Measurements from ENCODE around the gene RBM44.

Gene RBM44

DNA sequence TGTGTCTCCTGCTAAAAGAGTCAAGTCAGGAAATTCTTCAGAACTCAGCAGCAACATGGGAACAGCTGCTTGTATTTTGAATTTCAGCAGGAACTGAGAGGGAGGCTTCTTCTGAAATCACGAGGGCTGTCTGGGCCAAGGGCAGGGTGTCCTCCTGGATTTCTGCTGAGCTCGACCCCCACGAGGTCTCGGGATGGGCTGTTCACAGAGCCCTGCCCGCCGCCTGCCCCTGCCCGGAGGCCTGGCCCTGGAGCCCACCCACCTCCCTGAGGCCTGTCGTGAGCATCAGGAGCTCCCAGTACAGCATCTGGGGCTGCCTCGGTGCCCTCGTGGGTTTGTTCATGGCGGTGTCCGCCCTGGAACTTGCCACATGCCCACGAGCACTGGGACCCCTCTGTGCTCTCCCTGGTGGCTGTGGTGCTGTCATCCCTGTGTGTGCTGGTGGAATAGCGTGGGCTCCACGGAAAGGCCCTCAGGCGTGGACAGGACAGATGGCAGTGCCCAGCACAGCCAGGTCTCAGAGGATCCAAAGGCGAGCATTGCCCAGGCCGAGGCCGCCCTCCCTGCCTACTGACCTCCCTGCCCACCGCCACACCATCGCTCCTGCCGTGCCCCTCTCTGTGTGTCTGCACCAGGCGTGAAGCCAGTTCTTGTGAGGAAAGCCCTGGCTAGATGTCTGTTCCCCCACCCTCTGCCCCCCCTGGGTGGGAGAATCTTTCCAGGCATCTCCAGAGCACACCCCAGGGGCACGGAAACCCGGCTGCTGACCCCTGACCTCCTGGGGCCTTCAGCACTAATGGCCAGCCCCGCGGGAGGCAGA, 86.7 kb downstream of the RBM44 start:
- no peak for DNase-seq (ENCODE audit: low read depth in 2 of 2)

- no peak for DNase-seq (ENCODE audit: low read depth in 2 of 2)
Measured at GRCh38 chr2:237885931-237886684, 87.5 kb downstream of the RBM44 start.

DNA sequence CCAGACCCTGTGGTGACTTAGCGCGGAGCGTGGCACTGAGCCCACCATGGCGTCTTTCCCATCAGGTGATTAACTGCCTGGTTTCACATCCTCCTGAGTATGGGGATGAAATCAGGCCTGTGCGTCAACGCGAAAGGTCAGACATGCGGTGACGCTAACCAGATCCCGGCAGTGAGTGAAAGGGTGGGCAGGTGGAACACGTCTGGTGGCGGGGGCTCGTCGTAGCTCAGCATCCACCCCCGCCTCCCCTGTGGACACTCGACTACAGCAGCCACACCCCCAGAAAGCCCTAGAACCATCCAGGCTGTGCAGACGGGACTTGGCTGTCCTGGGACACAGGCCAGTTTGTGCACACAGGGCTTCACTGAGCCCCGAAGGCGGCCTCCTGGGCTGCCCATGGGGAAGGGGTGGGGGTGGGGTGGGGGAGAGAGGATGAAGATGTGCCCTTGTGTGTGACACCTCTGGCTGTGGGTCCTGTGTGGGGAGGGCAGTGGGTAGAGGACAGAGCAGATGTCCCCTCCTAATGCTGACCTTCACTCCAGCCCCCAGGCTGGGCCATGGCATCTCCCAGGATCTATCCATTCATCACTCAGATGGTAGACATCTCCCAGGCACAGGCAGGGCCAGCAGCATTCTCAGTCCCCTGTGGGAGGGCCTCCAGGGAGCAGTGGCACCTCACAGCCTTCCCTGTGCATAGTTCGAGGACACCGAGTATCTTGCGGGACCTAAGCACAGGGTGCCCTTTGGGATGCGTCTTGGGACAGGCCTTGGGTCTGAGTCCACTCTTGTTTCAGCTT, 88.3 kb downstream of the RBM44 start:
- DNase-seq (ENCODE audit: low read depth in 2 of 2), result no peak

GRCh38 chr2:237888389-237888788, 89.8 kb downstream of the RBM44 start:
- no peak for DNase-seq (ENCODE audit: low read depth in 2 of 2)

DNA sequence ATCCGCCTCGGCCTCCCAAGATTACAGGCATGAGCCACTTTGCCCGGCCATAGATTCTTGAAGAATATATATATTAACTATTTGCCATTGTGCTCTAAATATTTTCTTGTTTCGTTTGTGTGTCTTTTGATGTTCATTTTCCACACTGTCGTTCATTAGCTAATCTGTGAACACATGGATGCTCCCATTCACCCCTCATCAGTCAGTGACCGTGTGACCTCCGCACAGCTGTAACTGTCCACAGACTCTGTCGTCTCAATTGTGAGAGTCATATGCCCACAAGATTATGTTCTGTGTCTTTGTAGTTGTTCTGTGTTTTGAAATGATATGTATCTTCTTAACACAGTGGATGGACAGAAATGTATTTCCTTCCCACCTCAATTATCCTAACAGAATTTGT, 90.4 kb downstream of the RBM44 start:
- DNase-seq (ENCODE audit: low read depth in 2 of 2), result no peak

- no peak for DNase-seq (ENCODE audit: low read depth in 2 of 2)
Measured at GRCh38 chr2:237889811-237890210, 91.2 kb downstream of the RBM44 start.

Measured in stimulated activated CD8-positive, alpha-beta memory T cell treated with anti-CD3 and anti-CD28 coated beads, Interleukin-15, amount 100 ng/mL, for 48 hours (primary cell).